ENCODE results near the gene FYN. TPM values are rescaled to one million over a fixed set of nuclear protein-coding genes. Genes with fewer than 3 reads are reported as not detected.

Gene FYN
- total RNA-seq, 1 donor = 91.9 TPM

- no peak for DNase-seq (ENCODE audit: low read depth)
- no peak for TF ChIP-seq CTCF (IDR thresholded peaks at IDR 0.05; ENCODE audit: insufficient read depth, low read length)
- no peak overlapping the region for H3K4me3 ChIP-seq (ENCODE audit: low read depth, low read length)
These were observed 176.4 kb downstream of the FYN start for GRCh38 chr6:111696814-111697213.

- no peak overlapping the region for H3K4me3 ChIP-seq (ENCODE audit: low read depth, low read length)
- DNase-seq (ENCODE audit: low read depth) = no peak
- TF ChIP-seq CTCF (IDR thresholded peaks at IDR 0.05; ENCODE audit: insufficient read depth, low read length) = no peak
These were observed 180.7 kb downstream of the FYN start for GRCh38 chr6:111692327-111693164.

DNA sequence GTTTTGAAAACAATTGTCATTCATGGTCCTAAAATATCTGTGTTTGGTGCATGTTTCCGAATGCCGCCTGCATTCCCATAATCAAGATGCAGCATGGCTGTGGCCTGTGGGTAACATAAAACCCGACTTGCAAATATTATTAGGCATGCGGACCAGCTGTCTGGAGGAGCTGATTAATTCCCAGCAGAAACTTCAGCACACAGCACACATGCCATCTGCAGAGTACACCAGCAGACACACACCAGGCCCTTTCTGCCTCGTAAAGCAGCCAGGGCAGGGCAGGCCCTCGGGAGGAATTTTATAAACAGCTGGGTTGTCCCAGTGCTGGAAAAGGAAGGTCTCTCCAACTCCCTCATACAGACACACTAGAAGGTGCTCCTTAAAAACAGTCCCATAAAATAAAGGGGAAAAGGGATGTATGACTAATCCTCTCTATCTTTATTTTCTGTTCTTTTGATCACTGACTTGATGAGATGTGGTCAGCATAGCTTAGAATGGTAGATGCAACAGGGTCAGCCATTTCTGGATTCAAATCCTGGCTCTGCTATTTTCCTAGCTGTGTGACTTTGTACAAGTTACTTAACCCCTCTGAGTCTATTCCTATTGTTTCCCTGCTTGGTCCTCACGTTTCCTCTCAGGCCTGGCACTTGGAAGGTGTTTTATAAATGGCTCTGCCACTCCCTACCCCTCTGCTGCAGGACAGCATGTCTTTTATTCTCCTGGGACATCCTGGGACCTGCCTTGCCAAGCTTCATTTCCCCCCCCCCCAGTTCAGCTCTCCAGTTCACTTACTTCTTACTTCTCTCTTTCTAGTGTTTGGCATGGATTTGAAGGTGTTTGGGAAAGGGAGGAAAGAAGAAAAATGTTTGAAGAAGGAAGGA is 181.7 kb downstream of the FYN start:
- no peak overlapping the region for H3K4me3 ChIP-seq (ENCODE audit: low read depth, low read length)
- no peak for TF ChIP-seq CTCF (IDR thresholded peaks at IDR 0.05; ENCODE audit: insufficient read depth, low read length)
- DNase-seq (ENCODE audit: low read depth) = peak; percentile 63

- no peak for TF ChIP-seq CTCF (IDR thresholded peaks at IDR 0.05; ENCODE audit: insufficient read depth, low read length)
- no peak for DNase-seq (ENCODE audit: low read depth)
- H3K4me3 ChIP-seq (ENCODE audit: low read depth, low read length) = no peak overlapping the region
These were observed 183.3 kb downstream of the FYN start for GRCh38 chr6:111689946-111690345.

- DNase-seq (ENCODE audit: low read depth) = no peak
- no peak overlapping the region for H3K4me3 ChIP-seq (ENCODE audit: low read depth, low read length)
- TF ChIP-seq CTCF (IDR thresholded peaks at IDR 0.05; ENCODE audit: insufficient read depth, low read length) = no peak
These were observed 183.8 kb downstream of the FYN start for GRCh38 chr6:111689419-111689818.

- no peak for DNase-seq (ENCODE audit: low read depth)
- H3K4me3 ChIP-seq (ENCODE audit: low read depth, low read length) = no peak overlapping the region
- TF ChIP-seq CTCF (IDR thresholded peaks at IDR 0.05; ENCODE audit: insufficient read depth, low read length) = no peak
These were observed 184.9 kb downstream of the FYN start for GRCh38 chr6:111688331-111688730.

All from fibroblast of the aortic adventitia (primary cell).